Left ventricle myocardium inferior (tissue), 1 donor: ENCODE results near the gene KRTAP3-2. TPM values are rescaled to one million over a fixed set of nuclear protein-coding genes. Genes with fewer than 3 reads are reported as not detected.

ENCODE experiments used
- DNase-seq: peaks from one replicate; pipeline ENCODE4 v3.0.0-alpha.2; 2020
- H3K27ac ChIP-seq: fragments of 200-600 bp; replicated peaks from 2 replicates; pipeline ENCODE4 v1.8.0; 2021
- H3K27me3 ChIP-seq: fragments of 200-600 bp; 2 replicates; pipeline ENCODE4 v1.8.0; 2021; ENCODE audit warnings: low read depth
- H3K36me3 ChIP-seq: fragments of 200-600 bp; 2 replicates; pipeline ENCODE4 v1.8.0; 2021
- H3K4me1 ChIP-seq: fragments of 200-600 bp; 2 replicates; pipeline ENCODE4 v1.8.0; 2021
- H3K4me3 ChIP-seq: fragments of 200-600 bp; 2 replicates; pipeline ENCODE4 v1.8.0; 2021; ENCODE audit warnings: mild to moderate bottlenecking, moderate library complexity
- H3K9me3 ChIP-seq: fragments of 200-600 bp; replicated peaks from 2 replicates; pipeline ENCODE4 v1.8.0; 2021
- CTCF ChIP-seq: fragments of 200-600 bp; IDR thresholded peaks from 2 replicates; pipeline ENCODE4 v1.8.0; 2021; ENCODE audit warnings: antibody characterized with exemption, mild to moderate bottlenecking, borderline replicate concordance
- intact Hi-C: fragments of 100-400 bp; cut with micrococcal nuclease; formaldehyde crosslinking; loops from one replicate; pipeline ENCODE4 v1.11.0; 2022
- total RNA-seq: library from RNA; stranded (reverse); fragmentation: NEBNext Ultra II Directional; extraction: Animal tissue kit (Norgen Biotek cat#: 25700); gene quantifications from one replicate; pipeline ENCODE4 v1.2.1, GENCODE V29; 2021
- donor health status: DM: no; HTN: yes; CAD: no; lungs with severe emphysema.

Gene KRTAP3-2
- total RNA-seq, 1 donor from 2014 or later, result not detected

GRCh38 chr17:41009301-41009760 is 9.6 kb upstream of the KRTAP3-2 start:
- no peak for DNase-seq
- no peaks in the 10 kb centered on the region for H3K9me3 ChIP-seq
- no peak for TF ChIP-seq CTCF
- intact Hi-C loops, result no loop called here
- no peaks in the 10 kb centered on the region for H3K36me3 ChIP-seq
- H3K4me3 ChIP-seq, result no peak overlapping the region
- peaks cover 8% of the 10 kb centered on the region for H3K4me1 ChIP-seq
- peaks cover 4% of the 10 kb centered on the region for H3K27me3 ChIP-seq
- H3K27ac ChIP-seq, result no peak overlapping the region

- peaks cover 9% of the 10 kb centered on the region for H3K27me3 ChIP-seq
- no peak for DNase-seq
- TF ChIP-seq CTCF, result no peak
These were observed 9.1 kb upstream of the KRTAP3-2 start, which contains the start of gene KRTAP3-1 for GRCh38 chr17:41008811-41009210. TSS of gene KRTAP3-1 (minus strand) at chr17:41009128. CDS start at chr17:41009074, 54 bp downstream.

GRCh38 chr17:41004397-41004796 is 4.7 kb upstream of the KRTAP3-2 start:
- no peak for DNase-seq
- intact Hi-C loops, result no loop called here
- H3K9me3 ChIP-seq, result no peaks in the 10 kb centered on the region

More at GRCh38 chr17:41008811-41009210, 9.1 kb upstream of the KRTAP3-2 start, which contains the start of gene KRTAP3-1:
- no peaks in the 10 kb centered on the region for H3K36me3 ChIP-seq
- no peak within 1 kb of the TSS for H3K27ac ChIP-seq
- H3K9me3 ChIP-seq, result no peaks in the 10 kb centered on the region
- peaks cover 4% of the 10 kb centered on the region for H3K4me1 ChIP-seq
- intact Hi-C loops, result no loop called here
- H3K4me3 ChIP-seq, result no peak within 1 kb of the TSS

GRCh38 chr17:41003926-41004325 is 4.2 kb upstream of the KRTAP3-2 start:
- Histone ChIP-seq H3K4me3 (no peak overlapping the region), H3K4me1 (no peaks in the 10 kb centered on the region), H3K9me3 (no peaks in the 10 kb centered on the region), H3K27ac (no peak overlapping the region), H3K36me3 (no peaks in the 10 kb centered on the region), H3K27me3 (peaks cover 35% of the 10 kb centered on the region)
- DNase-seq, result no peak
- intact Hi-C loops, result no loop called here
- no peak for TF ChIP-seq CTCF

More at GRCh38 chr17:41004397-41004796, 4.7 kb upstream of the KRTAP3-2 start:
- no peak for TF ChIP-seq CTCF
- Histone ChIP-seq H3K27ac (no peak overlapping the region), H3K4me3 (no peak overlapping the region), H3K27me3 (peaks cover 30% of the 10 kb centered on the region), H3K4me1 (no peaks in the 10 kb centered on the region), H3K36me3 (no peaks in the 10 kb centered on the region)

- intact Hi-C loops, result no loop called here
- DNase-seq, result no peak
- peaks cover 46% of the 10 kb centered on the region for H3K27me3 ChIP-seq
- H3K4me3 ChIP-seq, result no peak overlapping the region
- no peaks in the 10 kb centered on the region for H3K9me3 ChIP-seq
- no peak for TF ChIP-seq CTCF
- no peaks in the 10 kb centered on the region for H3K4me1 ChIP-seq
- no peaks in the 10 kb centered on the region for H3K36me3 ChIP-seq
- H3K27ac ChIP-seq, result no peak overlapping the region
These were observed 3.1 kb upstream of the KRTAP3-2 start for GRCh38 chr17:41002814-41003213.
